Islet precursor cell (in vitro differentiated cells): ENCODE data around the gene GLE1.
"Not testable (repeated sequence)": the region's sequence is repeated elsewhere in the genome, so short reads cannot be mapped to it uniquely, and the experiment has no call there.

Experiments
- DNase-seq: peaks from one replicate; pipeline ENCODE4 v3.0.0-alpha.2; 2018

GLE1 gene

DNA sequence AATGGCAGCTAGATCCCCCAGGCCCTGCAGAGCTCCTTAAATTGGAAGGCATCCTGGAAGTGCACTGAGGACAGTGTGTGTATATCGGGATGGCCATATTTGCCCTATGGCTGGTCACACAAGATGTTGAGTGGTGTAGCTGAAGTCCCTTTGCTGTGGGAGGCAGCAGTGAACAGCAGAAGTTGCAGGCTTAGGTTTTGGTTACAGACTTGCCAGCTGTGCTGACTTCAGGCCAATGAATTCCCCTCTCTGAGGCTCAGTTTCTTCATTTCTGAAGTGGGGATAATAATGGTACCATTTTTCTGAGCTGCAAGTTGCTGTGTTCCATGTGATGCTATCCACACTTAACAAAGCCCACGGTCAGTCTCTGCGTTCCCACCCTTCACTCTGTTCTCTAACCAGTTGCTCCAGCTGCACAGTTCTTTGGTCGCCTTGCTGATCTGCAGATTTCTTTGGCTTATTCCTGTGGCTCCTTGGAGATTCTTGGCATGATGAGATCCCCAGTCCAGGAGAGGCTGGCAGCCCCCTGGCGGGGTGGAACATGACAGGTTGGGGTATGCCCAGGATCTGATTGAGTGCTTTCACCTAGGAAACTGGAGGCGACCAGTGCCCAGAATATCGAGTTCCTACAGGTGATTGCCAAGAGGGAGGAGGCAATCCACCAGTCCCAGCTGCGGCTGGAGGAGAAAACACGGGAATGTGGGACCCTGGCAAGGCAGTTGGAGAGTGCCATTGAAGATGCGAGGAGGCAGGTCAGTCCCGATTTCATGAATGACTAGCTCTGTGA is 6.5 kb upstream of the GLE1 start:
- no peak for DNase-seq

DNA sequence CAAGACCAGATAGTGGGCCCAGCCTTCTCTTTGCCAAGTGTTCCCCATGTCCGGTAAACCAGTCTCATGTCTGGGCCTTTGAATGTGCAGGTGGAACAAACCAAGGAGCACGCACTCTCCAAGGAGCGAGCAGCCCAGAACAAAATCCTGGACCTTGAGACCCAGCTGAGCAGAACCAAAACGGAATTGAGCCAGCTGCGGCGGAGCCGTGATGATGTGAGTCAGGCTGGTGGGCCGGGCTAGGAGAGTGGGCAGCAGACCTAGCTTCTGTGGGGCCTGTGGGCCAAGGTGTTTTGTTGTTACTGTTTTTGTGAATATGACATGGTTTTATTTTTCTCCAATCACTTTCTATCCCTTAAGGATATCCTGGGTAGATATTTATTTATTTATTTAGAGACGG is 5.6 kb upstream of the GLE1 start:
- DNase-seq: no peak

GRCh38 chr9:128499920-128500319 is 4.6 kb upstream of the GLE1 start:
- no peak for DNase-seq

DNA sequence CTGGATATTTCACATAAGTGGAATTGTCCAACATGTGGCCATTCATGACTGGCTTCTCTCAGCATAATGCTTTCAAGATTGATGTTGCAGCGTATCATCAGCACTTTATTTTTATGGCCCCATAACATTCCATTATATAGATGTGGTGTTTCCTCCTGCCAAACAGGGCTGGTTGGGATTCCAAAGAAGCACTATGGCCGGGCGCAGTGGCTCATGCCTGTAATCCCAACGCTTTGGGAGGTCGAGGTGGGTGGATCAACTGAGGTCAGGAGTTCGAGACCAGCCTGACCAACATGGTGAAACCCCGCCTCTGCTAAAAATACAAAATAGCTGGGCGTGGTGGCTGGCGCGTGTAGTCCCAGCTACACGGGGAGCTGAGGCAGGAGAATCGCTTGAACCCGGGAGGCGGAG is 1.1 kb upstream of the GLE1 start:
- DNase-seq: not testable (repeated sequence)

DNA sequence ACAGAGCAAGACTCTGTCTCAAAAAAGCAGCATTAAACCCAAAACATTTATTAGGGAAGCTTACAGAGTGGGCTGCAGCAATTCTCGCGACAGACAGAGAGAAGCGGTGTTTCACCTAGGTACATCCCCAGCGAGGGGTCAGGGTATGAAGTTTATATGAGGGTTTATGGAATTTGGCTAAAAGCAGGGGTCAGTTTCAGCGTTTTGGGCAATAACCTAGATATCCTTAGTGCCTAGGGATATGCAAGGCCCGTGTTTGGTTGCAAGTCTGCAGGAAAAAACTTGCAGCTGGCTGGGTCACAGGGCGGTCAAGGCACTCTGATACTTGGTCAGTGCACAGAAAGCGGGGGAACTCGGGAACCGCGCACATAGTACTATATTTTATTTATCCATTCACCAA is 649 bp upstream of the GLE1 start:
- DNase-seq: no peak

DNA sequence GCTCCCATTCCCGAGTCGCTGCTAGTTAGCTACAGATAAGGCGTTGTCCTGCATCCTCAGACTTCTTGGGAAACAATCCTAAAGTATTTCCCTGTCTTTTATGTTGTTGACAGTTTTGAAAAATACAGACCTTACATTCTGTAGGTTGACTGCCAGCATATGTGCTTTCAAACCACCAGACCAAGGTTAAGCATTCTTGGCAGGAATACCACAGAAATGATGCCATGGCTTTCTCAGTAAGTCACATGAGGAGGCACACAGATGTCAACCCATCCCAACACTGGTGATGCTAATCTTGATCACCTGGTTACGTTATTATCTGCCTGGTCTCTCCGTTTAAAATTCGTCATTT is 871 bp downstream of the GLE1 start:
- DNase-seq: no peak

GRCh38 chr9:128505906-128506305 is 1.4 kb downstream of the GLE1 start:
- DNase-seq: not testable (repeated sequence)

DNA sequence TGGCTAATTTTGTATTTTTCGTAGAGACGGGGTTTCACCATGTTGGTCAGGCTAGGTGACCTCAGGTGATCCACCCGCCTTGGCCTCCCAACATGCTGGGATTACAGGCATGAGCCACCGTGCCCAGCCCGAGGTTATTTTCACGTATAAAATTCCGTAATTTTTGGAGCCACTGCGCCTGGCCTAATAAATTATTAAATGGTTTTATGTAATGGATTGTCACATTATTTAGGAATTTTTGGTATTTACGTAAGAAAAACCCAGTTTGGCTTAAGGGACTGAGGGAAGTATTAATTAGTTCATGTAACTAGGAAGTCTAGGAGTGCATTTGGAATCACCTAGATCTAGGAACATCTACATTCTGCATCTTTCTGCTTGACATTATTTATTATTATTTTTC is 8.3 kb downstream of the GLE1 start:
- DNase-seq: no peak

- no peak for DNase-seq
Observed at GRCh38 chr9:128521956-128522355, 17.4 kb downstream of the GLE1 start.

- DNase-seq: peak; percentile 53
Observed at GRCh38 chr9:128523199-128523925, 18.8 kb downstream of the GLE1 start.

DNA sequence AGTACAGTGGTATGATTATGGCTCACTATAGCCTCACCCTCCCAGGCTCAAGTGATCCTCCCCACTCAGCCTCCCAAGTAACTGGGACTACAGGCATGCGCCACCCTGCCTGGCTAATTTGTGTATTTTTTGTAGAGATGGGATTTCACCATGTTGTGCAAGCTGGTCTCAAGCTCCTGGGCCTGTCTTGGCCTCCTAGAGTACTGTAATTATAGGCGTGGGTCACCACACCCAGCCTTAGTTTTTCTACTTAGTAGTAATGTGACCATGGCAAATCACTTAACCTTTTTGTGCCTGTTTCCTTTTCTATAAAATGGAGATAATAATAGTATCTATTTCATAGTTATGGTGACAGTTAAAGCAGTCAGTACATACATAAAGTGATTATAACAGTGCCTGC is 22.2 kb downstream of the GLE1 start:
- DNase-seq: no peak

DNA sequence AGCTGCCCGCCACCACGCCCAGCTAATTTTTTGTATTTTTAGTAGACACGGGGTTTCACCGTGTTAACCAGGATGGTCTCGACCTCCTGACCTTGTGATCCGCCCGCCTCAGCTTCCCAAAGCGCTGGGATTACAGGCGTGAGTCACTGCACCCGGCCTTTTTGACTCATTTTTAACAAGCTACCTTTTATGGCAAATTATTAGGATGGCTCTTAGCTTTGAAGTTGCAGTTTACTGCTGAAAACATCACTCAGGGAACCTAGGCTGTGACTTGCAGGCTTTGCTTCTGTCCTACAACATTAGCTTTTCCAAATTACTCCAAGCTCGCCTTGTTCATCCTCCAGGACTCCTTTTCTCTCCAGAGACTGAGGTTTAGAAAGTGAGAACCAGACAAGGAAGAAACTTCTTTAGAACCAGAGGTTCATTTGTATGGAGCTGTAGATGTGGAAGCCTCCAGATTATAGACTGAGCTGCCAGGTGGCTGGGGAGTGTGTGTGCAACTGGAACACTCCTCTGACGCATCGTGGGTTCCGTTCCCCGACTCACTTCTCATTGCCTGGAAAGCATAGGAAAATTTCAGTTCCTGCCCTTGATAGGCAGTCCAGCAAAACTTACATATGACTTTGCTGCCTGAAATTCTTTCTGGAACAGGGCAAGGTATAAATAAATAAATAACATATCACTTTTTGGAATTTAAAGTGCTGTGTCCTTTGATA is 24.1 kb downstream of the GLE1 start:
- DNase-seq: no peak

DNA sequence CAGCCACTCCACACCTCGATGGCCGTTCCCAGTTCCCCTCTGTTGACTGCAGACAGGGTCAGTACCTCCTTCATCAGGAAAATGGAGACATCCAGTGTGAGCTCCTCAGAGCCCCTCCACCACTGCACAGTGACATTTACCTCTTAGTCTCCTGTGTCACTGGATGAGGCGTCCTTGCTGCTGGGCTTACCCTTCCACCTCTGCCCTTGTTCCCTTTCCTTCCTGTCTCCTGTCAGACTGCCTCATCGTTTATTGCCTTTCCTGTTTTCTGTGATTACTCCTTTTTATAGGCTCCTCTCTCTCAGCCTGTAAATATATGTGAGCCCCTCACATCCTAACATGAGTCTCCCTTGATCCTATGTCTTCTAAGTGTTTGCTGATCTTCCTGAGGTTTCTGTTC is 24.7 kb downstream of the GLE1 start:
- DNase-seq: no peak

- DNase-seq: no peak
Observed at GRCh38 chr9:128532581-128532980, 28.1 kb downstream of the GLE1 start.

DNA sequence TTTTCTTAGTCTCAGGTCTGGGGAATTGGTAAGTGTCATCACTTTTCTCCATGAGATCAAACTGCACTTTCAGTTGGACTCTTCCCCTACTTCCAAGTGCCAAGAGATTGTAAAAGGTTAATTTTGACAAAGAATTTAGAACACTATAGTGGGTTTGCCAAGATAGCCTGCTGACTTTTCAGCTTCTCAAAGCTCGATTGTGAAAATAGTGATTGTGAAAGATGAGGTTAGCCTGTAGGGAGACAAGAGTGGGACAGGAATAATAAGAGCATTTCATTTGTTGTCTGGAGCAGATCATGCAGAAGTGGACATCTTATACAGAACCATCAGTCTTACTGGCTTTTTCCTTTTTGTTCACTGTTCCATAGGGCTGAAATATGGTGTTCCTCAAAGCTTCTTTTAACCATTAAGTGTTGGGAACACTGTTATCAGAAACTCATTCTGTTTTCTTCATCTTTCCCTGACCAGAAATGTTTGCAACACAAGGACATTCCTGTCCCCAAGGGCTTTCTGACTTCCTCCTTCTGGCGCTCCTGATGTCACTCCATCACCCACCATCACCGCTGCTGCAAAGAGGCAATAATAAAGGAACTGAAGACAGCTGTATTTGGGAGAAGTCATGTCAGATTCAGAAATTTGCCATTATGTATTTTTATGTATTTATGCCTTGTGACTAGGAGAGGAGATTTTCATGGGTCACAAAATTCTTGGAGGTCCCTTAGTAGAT is 36.3 kb downstream of the GLE1 start:
- no peak for DNase-seq

DNA sequence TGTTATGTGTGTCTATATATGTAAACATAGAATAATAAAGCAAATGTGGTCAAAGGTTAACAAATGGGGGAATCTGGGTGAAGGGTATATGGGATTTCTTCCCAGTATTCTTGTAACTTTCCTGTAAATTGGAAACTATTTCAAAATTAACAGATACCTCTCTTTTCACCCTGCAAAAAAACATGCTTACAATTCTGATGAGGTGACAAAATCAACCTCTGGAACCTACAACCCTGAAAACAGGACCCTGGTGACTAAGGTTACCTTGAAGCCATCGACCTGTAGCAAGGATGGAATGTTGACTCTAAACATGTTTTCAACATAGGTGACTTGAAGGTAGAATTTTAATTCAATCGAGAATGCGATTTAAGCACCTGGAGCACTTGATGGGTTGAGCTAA is 42.0 kb downstream of the GLE1 start:
- no peak for DNase-seq

- no peak for DNase-seq
Observed at GRCh38 chr9:128548876-128549275, 44.4 kb downstream of the GLE1 start.

- DNase-seq: no peak
Observed at GRCh38 chr9:128550226-128550625, 45.7 kb downstream of the GLE1 start.

DNA sequence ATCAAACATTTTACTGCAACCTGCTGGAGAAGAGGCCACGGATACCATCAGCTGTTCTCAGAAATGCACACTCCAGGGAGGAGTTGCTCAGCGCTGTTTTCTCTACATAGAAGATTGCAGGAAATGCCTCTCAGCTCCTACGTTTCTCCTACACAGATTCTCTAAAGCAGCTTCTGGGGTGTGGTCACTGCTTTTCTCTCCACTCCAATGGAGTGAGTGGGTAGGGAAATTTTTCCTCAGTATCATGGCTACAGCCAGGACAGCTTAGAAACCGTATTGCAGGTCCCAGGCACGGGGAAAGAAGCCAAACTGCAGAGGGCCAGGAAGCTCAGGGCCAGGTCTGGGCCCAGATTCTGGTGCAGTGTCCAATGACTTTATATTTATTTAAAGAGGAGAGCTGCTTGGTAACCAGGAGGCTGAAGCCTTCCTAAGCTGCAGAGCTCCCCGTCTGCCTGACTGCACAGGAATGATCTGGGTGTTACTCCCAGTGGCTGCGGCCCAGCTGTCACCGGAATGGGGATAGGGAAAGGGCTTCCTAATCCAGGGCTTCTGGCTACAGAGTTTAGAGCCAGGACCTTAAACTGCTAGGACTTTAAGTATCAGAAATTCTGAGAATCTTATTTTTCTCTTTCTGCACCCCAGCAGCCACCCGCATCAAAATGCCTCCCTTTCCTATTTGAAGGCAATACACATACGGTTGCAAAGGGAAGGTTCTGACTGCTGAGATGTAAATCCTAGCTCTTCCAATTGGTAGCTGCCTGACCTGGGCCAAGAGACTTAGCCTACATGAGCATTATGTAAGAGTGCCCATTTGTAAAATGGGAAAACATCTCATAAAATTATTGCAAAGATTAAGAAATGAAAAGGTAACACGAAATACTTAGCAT is 46.5 kb downstream of the GLE1 start:
- peak; percentile 55 for DNase-seq

DNA sequence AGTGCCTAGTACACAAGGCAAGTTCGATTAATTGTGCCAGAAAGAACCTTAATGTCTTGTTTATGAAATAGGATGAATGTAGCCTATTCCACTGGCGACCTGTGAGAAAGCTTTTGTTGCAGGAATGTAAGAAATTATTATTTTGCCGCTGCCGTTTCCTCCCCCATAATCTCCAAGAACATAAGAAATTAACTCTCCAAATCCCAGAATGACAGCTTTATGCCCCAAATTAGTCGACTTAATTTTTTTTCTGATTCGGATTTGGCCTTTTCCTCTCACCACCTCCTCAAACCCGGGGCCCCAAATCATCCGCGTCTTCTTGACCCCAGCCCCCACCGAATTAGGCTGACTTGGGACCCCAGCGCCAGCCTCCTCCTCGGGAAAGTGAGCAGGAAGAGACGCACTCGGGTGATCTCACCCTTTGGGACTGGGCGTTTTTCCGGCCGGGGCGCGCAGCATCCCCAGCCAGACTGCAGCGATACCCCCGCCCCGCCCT is 47.2 kb downstream of the GLE1 start:
- no peak for DNase-seq

- peak; percentile 90 for DNase-seq
Observed at GRCh38 chr9:128552153-128552743, 47.7 kb downstream of the GLE1 start, which contains the start of gene SPTAN1. Gene SPTAN1, plus strand, starts transcription at chr9:128552587. Its CDS starts 14,154 bp downstream, at chr9:128566741.
